Activated T-helper 1 cell treated with Interleukin-2 at 50 U/mL for 16 hours (primary cell): ENCODE results near the gene RAB13.

Source experiments
- DNase-seq: peaks from one replicate; pipeline ENCODE4 v3.0.0-alpha.2; 2020; ENCODE audit warnings: low read depth

The RAB13 gene

DNA sequence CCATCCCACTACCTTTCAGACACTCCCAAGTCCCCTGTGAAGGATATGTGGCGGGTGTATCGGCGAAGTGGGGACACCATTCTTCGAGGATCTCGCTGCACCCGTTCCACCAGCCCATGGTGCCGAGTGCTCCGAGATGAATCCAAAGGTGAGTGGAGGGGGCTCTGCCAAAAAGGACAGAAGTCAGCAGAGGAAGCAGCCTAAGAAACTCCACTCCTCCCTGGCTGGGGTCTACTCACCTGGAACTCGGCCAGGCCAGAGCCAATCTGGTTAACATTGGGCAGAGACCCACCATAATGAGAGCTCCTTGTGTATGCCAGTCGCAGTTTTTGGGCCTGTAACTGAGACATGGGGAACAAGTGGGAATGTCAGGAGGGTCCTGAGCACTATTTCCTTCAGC is 31.3 kb downstream of the RAB13 start:
- no peak for DNase-seq

DNA sequence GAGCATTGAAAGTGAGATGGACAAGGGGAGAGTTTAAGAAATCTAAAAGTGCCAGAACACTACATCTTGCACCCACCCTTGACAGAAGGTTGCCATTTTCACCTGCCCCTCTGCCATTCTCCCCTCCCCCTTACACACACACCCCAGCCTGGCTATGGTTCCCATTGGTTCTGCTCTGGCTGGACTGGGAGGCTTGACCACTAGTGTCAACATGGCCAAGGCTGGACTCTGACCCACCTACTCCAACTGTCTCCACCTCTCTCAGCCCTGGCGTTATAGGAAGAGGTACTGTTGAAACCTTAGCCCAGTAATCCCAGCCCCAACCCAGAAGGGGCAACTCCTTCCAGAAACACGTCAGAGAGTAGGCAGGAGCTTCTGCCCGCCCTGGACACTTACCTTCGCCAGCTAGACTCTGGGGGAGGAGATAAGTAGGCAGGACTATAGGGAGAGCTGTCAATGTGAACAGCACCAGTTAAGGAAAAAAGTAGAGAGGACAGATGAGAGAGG is 32.2 kb downstream of the RAB13 start:
- no peak for DNase-seq

DNA sequence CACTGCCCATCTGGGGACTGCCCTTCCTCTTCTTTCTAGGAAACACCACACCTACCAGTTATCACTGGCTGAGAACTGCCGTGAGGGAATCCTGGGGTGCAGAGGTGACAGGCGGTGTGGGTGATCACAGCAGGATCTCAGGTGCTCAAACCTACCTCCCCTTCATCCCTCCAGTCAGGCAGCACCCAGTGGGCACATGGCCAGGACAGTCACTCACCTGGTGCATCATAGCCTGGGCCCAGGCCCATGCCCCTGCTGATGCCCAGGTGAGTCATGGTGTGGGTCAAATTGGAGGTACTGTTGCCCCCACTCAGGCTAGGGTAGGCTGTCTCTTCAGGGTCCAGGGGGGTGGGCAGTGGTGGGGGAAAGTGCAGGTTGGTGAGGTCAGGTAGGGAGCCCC is 34.3 kb downstream of the RAB13 start:
- DNase-seq, result no peak

DNA sequence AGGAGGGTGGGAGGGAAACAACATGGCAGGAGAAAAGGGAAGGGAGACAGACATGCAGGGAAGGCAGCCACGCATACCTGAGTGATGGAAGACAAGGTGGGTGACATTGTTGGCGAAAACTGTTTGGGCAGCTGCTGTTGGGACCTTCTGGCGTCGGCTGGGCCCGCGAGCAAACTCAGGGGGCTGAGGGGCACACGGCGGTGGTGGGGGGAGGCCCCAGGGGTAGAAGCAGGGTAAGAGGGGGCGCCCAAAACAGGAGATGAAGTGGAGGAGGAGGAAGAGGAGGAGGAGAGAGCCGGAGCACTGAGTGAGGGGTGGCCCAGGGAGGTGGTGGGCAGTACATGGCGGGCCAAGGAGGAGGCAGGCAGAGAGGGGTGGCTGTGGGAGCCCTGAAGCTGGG is 35.0 kb downstream of the RAB13 start:
- no peak for DNase-seq

DNA sequence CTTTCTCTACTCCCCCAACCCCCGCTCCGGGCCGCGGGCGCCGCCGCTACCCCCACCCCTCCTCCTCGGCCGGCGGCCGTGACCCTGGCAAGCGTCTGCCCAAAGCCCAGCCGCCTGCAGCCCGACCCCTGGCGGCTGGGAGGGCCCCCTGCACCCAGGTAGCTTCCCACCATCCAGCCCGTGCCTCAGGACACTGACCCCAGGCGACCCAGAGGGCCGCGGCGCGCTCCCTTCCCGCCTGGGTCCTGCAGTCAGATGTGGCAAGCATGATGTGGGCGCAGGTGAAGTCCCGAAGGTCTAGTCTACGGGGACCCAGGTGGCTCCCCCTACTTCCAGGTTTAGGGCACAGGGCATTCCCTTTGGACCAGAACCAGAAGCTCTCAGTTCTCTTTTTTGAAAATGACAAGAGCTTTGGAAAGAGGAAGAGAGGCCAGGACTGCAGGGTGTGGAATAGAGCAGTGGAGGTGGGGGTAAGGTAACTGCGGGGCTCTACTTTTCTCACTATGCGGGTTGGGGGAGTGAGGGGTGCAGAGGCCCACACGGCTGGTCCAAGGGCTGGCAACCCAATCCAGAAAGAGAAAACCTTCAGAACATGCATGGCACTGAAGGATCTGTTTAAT is 39.4 kb downstream of the RAB13 start, which contains the start of gene DENND4B:
TSS of gene DENND4B (minus strand) at position 97 of the 620 bp plus-strand sequence. CDS start 2,344 bp downstream, outside the sequence.
- DNase-seq, result peak; percentile 62

DNA sequence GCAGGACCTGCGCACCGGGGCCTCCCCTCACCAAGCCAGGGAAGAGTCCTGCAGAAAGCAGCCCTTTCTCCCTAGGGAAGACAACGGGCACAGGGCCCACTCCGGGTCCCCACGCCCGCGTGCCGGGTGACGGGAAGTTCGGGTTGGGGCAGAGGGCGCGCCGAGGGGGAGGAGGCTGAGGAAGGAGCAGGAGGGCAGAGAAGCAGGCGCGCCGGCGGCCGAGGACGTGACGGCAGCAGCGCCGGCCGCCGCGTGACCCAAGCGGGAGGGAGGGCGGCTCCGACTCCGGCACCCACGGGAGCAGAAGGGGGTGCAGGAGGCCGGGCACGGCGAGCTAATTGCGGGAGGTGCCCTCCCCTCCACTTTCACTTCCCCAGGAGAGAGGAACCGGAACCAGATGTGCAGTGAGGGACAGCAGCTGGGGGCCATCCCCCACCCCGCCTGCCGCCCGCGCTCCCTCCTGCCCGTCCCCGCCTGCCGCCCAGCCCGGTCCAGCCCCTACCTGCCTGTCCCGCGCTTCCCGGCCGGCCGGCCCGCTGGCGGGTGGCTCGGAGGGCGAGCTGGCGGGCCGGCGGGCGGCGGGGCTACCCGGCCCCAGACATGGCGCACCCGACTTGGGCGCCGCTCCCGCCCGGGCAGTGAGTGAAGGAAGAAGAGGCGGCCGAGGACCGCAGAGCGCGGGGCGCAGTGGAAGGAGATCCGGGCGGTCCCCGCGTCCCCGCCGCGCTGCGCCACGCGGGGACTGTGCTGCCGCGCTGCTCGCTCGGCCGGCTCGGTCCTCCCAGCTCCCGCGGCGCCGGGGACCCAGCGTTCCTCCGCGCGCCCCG is 40.1 kb downstream of the RAB13 start:
- DNase-seq, result peak; percentile 64

DNA sequence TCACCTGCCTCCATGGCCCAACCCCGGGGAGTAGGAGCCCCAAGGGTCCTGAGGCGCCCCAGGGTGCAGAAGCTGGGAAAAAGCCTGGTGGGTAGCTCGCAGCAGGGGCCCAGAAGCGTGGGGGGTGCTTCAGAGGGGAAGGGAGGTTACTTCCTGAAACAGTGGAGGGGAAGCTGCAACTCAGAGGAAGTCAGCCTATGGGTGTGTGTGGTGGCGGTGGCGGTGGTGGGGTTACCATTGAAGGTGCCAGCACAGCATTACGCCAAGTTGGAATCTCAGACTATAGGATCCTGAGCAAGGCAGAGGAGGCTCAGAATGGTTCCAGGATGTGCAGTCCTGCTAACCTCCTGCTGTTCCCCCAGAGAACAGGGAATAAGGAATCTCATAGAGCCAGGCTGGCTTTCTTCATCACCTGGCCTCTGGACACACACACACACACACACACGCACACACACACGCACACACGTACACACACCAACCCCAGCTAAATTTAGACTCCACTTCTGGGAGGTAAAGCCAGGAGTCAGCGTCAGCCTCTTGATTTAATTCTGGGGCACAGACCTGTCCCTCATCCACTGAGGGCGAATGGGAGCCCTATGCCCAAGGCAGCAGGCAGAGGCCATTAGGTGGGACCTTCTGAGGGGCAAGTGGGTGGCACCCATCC is 40.9 kb downstream of the RAB13 start:
- DNase-seq, result peak; percentile 67

DNA sequence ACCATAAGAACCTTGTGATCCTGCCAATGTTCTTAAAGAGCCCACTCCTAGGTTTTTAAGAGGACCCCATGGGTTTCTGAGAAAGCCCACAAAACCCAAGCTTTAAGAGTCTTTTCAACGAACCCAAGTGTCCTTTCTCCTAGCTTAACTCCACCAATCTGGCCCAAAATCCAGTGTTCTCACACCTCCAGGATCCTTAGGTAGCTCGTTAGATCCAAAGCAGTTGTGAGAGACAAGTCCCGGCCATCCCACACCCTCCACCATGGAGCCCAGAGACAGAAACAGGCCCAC is 41.4 kb downstream of the RAB13 start:
- DNase-seq, result no peak

DNA sequence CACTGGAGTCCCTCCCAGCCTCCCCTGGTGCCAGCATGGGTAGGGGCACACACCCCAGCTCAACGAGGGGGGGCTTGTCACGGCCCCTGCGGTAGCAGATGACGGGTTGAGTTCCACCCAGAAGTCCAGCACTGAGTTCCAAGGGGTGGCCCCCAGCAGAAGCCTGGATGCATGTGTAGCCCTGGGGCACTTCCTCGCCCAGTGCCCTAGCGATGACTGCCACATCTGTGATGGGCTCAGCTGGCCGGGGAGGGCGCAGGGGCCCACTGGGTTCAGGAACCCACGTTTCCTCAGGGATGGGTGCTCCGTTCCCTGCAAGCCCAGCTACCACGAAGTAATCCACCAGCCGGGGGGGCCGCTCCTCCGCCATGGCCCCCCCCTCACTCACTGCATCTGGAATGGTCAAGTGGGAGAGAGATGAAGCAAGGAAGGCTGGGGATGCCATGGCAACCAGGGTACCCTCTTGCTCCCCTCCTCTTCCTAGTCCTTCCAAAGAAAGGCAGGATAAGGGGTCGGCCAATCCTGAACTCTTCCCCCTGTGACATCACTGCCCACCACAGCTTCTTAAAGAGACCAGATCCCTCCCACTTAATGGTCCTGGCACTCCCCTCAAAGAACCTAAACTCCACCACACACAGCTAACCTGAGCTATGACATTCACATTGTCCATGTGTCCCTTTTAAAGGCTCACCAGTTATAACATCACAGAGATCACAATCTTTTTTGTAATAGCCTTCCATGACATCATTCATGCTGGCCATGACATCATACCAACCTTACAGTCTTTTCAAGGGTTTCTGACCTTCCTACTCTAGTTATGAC is 41.9 kb downstream of the RAB13 start:
- DNase-seq, result no peak

DNA sequence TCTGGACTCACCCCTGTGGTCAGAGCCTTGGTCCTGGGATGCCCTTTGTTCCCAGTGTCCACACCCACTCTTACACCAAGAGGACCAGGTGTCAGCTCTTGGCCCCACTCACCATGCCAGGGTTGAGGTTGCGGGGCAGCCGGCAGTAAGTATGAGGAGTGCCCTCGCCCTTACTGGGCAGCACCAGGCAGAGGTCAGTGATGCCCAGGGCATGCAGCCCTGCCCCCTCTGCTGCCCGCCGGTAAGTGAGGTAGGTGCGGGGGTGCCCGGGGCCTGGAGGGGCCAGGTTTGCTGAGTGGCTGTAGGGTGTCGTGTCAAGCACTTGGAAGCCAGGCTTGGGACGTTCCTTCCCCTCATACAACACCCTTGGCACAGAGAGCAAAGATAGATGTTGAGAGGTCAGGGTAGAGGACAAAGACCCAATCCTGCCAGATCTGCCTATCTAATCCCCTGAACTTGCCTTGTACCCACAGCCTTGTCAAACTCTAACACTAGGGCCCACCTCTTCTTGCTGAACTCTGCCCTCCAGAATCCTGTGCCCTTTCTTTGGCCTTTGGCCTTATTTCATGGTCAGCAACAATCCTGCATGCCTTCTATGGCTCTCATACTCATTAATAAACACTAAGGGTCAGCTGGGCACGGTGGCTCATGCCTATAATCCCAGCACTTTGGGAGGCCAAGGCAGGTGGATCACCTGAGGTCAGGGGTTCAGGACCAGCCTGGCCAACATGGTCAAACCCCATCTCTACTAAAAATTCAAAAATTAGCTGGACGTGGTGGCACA is 43.2 kb downstream of the RAB13 start:
- no peak for DNase-seq

DNA sequence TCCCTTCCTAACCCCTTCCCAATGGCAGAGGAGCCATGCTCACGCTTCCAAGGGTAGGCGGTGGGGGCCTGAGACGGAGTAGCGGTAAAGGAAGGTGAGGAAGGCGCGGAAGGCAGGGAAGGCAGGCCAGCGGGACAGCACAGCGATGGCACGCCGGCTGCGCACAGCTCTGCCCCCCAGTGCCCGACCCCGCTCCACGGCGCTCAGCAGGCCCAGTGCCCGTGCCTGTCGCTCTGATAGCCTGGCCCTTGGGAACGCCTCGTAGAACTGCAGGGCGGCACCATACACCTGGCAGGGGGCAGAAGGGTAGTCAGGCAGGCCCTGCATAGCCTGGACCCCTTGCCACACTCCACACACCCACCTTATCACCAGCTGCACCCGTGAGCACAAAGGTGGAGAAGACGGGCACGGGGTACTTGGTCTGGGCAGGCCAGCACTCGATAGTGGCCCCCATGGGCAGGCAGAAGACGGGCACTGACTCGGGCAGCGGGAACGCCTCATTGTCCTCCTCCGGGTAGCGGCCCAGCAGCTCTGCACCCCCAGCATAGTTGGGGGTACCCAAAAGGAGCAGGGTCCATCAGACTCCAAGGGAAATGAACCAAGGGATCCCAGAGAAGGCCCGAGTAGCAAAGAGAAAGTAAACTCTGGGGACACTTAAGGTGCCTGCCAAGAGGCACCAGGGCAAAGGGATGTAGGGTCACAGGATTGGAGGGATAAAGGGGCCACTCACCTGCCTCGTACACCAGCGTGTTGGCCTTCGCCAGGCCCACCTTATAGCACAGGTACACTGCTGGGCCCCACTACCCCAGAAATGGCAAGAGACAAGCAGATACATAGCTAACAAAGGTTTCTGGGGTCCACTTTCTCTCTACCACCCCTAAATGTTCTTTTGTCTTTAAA is 44.1 kb downstream of the RAB13 start:
- no peak for DNase-seq

DNA sequence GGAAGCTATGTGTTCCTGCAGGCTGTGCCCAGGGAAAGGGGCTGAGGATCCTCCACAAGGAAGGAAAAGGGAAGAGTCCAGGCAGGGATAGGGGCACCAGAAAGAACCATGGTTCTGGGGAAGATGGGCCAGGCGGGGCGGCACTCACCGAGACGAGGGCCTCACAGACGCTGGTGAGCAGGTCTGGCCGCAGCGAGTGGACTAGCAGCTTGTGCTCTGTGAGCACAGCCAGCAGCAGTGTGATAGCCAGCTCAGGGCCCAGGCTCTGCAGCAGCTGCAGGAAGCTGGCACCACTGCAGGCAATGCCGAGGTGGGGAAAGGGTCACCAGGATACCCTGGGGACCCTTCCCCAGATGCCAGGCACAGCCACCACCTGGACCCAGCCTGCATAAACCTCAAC is 45.4 kb downstream of the RAB13 start:
- DNase-seq, result no peak

DNA sequence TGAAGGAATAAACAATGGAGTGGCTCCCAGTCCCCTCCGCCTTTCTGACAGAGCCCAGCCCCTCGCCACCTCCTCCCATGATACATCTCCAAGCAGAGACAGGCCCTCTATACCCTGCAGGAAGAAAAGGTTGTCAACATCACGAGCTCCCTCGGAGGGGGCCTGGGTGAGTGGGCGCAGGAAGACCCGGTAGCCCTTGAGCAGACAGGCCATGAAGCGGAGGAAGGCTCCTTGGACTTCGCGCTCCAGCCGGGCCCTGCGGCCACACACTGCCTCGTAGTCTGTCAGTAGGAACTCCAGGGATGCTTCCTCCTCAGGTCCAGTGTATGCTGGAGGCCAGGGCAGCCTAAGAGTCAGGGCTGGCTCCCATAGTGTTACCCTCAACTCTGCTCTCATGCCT is 46.7 kb downstream of the RAB13 start:
- no peak for DNase-seq

DNA sequence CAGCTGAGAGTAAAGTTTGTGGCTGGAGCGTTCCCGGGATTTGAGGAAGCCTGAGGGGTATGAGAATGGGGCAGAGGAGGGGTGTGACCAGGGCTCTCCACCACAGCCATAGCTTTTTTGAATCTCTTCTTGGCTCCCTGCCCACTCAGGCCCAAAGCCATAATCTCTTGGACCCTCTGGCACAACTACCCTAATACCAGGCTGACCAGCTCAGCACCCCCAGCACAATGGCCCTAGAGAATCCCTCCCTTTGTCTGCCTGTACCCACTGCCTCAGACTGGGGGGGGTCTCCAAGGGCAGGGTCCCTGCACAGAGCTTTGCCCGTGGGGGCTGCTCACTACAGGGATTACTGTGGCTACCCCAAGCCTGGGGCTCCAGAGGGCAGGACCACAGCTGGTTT is 47.1 kb downstream of the RAB13 start:
- DNase-seq, result no peak

DNA sequence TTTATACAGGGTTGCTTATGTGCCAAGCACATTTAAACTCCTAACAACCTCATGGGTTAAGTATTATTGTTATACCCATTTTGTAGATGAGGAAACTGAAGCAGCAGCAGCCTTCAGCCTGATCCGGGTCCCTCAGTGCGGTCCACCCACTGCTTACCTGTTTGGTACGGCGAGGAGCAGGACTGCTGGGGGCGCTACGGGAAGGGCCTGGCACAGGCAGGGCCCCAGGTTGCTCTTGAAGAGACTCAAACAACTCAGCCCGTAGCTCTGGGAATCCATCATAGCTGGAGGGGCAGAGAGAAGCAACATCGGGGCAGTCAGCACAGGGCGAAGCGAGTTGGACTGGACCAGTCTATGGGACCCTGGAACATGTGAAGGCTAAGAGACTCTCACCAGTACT is 48.8 kb downstream of the RAB13 start:
- no peak for DNase-seq

DNA sequence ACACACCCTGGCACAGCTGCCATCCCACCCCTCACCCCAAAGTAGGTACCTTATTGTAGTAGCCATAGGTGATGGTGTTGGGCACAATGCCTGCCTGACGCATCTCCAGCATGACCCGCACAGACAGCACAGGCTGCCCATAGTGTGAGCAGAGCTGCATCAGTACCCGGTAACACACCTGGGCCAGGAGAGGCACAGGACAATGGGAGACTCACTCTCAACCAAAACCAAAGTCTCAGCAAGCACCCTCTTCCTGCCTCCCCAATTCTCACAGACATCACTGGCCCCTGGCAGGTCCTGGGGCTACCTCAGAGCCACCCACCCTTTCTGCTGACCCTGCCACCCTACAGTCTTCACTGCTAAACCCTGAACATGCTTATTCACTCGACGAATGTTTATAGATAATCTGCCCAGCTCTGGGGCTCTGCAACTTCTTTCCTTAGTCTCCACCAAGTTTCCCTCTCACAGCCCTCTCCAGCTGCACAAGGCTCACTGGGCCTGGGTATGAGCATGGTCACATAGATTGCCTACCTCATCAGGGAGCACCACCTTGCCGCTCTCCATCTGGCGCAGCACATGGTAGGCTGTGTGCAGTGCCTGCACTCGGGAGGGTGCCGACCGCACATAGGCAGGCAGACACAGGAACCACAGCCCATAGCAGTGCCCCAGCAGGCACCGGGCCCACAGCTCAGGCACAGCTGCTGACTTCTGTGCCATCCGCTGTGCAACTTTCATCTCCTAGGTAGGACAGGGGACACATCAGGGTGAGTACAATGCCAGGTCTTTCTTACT is 49.9 kb downstream of the RAB13 start:
- no peak for DNase-seq

DNA sequence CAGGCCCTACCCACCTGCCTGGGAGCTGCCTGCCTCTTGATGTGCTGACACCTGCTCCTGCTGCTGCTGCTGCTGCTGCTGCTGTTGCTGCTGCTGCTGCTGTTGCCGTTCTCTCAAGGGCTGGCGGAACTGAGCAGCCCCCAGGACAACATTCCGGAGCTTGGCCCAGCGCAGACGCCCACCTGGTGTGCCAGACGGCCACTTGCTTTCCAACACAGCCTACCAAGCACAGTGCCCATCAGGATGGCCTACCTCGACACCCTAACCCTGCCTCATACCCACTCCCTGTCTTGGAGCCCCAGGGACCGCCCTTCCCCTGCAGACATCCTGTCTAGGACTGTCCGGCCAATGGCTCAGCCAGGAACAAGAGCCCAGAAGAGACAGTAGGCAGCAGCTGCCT is 51.4 kb downstream of the RAB13 start:
- no peak for DNase-seq

DNA sequence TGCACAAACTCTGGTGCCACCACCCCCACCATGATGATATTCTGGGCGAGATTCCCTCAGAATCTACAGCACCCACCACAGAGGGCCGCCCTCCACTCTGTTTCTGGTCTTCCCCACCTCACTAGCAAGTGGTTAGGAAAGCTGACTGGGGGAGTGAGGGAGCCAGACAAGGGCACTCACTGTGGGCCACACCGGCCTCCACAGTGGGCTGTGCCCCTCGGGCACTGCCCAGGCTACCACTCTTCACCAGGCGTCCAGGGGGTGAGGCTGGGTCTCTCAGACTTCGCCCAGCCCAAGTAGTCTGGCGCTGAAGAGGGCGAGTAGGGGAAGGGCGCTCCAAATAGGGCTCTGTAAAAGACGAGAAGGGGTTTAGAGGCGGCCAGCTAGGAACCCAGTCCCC is 52.2 kb downstream of the RAB13 start:
- no peak for DNase-seq

DNA sequence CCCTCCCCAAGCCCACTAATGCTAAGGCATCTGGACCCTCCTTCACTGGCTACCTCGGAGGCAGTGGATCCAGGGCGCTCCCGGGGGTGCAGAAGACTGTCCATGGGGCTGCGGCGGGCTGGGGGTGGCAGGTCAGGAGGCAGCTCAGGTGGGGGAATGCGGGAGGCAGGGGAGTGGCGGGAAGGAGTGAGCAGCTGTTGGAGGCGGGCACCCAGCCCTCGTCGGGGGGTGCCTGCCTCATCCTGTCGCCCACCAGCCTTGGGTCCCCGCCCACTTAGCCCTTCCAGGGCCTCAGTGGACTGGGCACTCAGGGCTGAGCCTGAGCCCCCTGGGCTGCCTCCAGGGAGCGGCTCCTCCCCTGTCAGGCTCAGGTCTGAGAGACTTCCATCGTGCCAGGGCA is 52.7 kb downstream of the RAB13 start:
- no peak for DNase-seq
